Measurements from ENCODE around the gene BRS3.
"Not testable (repeated sequence)": the region's sequence is repeated elsewhere in the genome, so short reads cannot be mapped to it uniquely, and the experiment has no call there.

The BRS3 gene

GRCh38 chrX:136487647-136488046, at the start of gene BRS3:
Gene BRS3, plus strand, starts transcription at chrX:136487947. Its CDS starts 168 bp downstream, at chrX:136488115.
- DNase-seq (ENCODE audit: low read depth in 2 of 2, low spot score in 1 of 2) = no peak

- no peak for DNase-seq (ENCODE audit: low read depth in 2 of 2, low spot score in 1 of 2)
Measured at GRCh38 chrX:136438192-136438591, 49.6 kb upstream of the BRS3 start.

- not testable (repeated sequence) for DNase-seq (ENCODE audit: low read depth in 2 of 2, low spot score in 1 of 2)
Measured at GRCh38 chrX:136445674-136446073, 42.1 kb upstream of the BRS3 start.

- no peak for DNase-seq (ENCODE audit: low read depth in 2 of 2, low spot score in 1 of 2)
Measured at GRCh38 chrX:136446208-136446607, 41.5 kb upstream of the BRS3 start.

GRCh38 chrX:136447308-136447707, 40.4 kb upstream of the BRS3 start:
- DNase-seq (ENCODE audit: low read depth in 2 of 2, low spot score in 1 of 2) = no peak

GRCh38 chrX:136447968-136448367, 39.8 kb upstream of the BRS3 start:
- DNase-seq (ENCODE audit: low read depth in 2 of 2, low spot score in 1 of 2) = no peak

- DNase-seq (ENCODE audit: low read depth in 2 of 2, low spot score in 1 of 2) = no peak
Measured at GRCh38 chrX:136450050-136450830, 37.5 kb upstream of the BRS3 start.

- DNase-seq (ENCODE audit: low read depth in 2 of 2, low spot score in 1 of 2) = no peak
Measured at GRCh38 chrX:136452614-136453013, 35.1 kb upstream of the BRS3 start.

- DNase-seq (ENCODE audit: low read depth in 2 of 2, low spot score in 1 of 2) = no peak
Measured at GRCh38 chrX:136453114-136453513, 34.6 kb upstream of the BRS3 start.

- no peak for DNase-seq (ENCODE audit: low read depth in 2 of 2, low spot score in 1 of 2)
Measured at GRCh38 chrX:136453771-136454170, 34.0 kb upstream of the BRS3 start.

- no peak for DNase-seq (ENCODE audit: low read depth in 2 of 2, low spot score in 1 of 2)
Measured at GRCh38 chrX:136456133-136456532, 31.6 kb upstream of the BRS3 start.

- no peak for DNase-seq (ENCODE audit: low read depth in 2 of 2, low spot score in 1 of 2)
Measured at GRCh38 chrX:136457303-136457917, 30.3 kb upstream of the BRS3 start.

- DNase-seq (ENCODE audit: low read depth in 2 of 2, low spot score in 1 of 2) = no peak
Measured at GRCh38 chrX:136464589-136464988, 23.2 kb upstream of the BRS3 start.

GRCh38 chrX:136467303-136467702, 20.4 kb upstream of the BRS3 start:
- no peak for DNase-seq (ENCODE audit: low read depth in 2 of 2, low spot score in 1 of 2)

- no peak for DNase-seq (ENCODE audit: low read depth in 2 of 2, low spot score in 1 of 2)
Measured at GRCh38 chrX:136468391-136469103, 19.2 kb upstream of the BRS3 start.

- no peak for DNase-seq (ENCODE audit: low read depth in 2 of 2, low spot score in 1 of 2)
Measured at GRCh38 chrX:136473663-136474062, 14.1 kb upstream of the BRS3 start.

GRCh38 chrX:136475236-136475635, 12.5 kb upstream of the BRS3 start:
- DNase-seq (ENCODE audit: low read depth in 2 of 2, low spot score in 1 of 2) = no peak

- no peak for DNase-seq (ENCODE audit: low read depth in 2 of 2, low spot score in 1 of 2)
Measured at GRCh38 chrX:136476501-136476900, 11.2 kb upstream of the BRS3 start.

GRCh38 chrX:136477026-136477425, 10.7 kb upstream of the BRS3 start:
- no peak for DNase-seq (ENCODE audit: low read depth in 2 of 2, low spot score in 1 of 2)

GRCh38 chrX:136480383-136480782, 7.4 kb upstream of the BRS3 start:
- no peak for DNase-seq (ENCODE audit: low read depth in 2 of 2, low spot score in 1 of 2)

- DNase-seq (ENCODE audit: low read depth in 2 of 2, low spot score in 1 of 2) = no peak
Measured at GRCh38 chrX:136488706-136489105, 959 bp downstream of the BRS3 start.

GRCh38 chrX:136491832-136492231, 4.1 kb downstream of the BRS3 start:
- DNase-seq (ENCODE audit: low read depth in 2 of 2, low spot score in 1 of 2) = no peak
